ENCODE measurements around the gene CROCC2.

DNA sequence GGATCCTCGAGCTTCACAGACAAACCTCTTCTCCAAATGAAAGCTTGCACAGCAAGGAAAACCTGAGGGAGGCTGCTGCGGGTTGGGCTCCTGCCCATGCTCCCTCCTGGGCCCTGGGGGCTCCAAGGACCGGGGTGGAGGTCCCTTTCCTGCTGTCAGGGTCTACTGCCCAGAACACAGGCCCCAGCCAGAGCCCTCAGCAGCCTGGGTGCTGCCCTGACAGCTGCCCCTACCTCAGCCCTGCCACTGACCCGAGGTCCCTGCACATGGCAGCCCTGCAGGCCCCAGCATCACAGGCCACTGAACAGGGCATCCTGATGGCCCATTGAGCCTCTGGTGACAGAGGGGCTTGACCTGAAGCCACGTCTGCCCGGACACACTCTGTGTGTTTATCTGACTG lies 41.0 kb downstream of the CROCC2 start:
- no peak for TF ChIP-seq ZNF311 (tag by site-specific recombination; IDR thresholded peaks at IDR 0.05; ENCODE audit: borderline replicate concordance)
- TF ChIP-seq, protein P1, sequence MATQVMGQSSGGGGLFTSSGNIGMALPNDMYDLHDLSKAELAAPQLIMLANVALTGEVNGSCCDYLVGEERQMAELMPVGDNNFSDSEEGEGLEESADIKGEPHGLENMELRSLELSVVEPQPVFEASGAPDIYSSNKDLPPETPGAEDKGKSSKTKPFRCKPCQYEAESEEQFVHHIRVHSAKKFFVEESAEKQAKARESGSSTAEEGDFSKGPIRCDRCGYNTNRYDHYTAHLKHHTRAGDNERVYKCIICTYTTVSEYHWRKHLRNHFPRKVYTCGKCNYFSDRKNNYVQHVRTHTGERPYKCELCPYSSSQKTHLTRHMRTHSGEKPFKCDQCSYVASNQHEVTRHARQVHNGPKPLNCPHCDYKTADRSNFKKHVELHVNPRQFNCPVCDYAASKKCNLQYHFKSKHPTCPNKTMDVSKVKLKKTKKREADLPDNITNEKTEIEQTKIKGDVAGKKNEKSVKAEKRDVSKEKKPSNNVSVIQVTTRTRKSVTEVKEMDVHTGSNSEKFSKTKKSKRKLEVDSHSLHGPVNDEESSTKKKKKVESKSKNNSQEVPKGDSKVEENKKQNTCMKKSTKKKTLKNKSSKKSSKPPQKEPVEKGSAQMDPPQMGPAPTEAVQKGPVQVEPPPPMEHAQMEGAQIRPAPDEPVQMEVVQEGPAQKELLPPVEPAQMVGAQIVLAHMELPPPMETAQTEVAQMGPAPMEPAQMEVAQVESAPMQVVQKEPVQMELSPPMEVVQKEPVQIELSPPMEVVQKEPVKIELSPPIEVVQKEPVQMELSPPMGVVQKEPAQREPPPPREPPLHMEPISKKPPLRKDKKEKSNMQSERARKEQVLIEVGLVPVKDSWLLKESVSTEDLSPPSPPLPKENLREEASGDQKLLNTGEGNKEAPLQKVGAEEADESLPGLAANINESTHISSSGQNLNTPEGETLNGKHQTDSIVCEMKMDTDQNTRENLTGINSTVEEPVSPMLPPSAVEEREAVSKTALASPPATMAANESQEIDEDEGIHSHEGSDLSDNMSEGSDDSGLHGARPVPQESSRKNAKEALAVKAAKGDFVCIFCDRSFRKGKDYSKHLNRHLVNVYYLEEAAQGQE (tag by site-specific recombination; IDR thresholded peaks at IDR 0.05): no peak
